Thyroid gland (tissue), 4 donors: ENCODE data around the gene CDC14A. TPM values are rescaled to one million over a fixed set of nuclear protein-coding genes. Genes with fewer than 3 reads are reported as not detected.
"Not testable (repeated sequence)": the region's sequence is repeated elsewhere in the genome, so short reads cannot be mapped to it uniquely, and the experiment has no call there.

Experiments used
- DNase-seq, 2 donors: peaks; one replicate each; pipeline ENCODE4 v3.0.0-alpha.2; 2019
- H3K27ac ChIP-seq, 3 donors: fragments of 200-600 bp; sonication (generic); 1 replicate in 2 of 3; 2 replicates in 1 of 3; pipeline ENCODE4 v1.5.1; 2016 to 2019; ENCODE audit warnings: mild to moderate bottlenecking in 1 of 3, moderate library complexity in 1 of 3
- H3K27me3 ChIP-seq: fragments of 200-600 bp; sonication (generic); one replicate; pipeline ENCODE4 v1.5.1; 2019
- H3K36me3 ChIP-seq, 2 donors: fragments of 200-600 bp; sonication (generic); one replicate each; pipeline ENCODE4 v1.5.1; 2016 to 2019
- H3K4me1 ChIP-seq, 2 donors: fragments of 200-600 bp; sonication (generic); one replicate each; pipeline ENCODE4 v1.5.1; 2017 to 2019
- H3K4me3 ChIP-seq, 3 donors: fragments of 200-600 bp; sonication (generic); replicated peaks in 1 of 3; 1 replicate in 2 of 3; 2 replicates in 1 of 3; pipeline ENCODE4 v1.5.1; 2016; ENCODE audit warnings: mild to moderate bottlenecking in 1 of 3
- H3K9me3 ChIP-seq: fragments of 200-600 bp; sonication (generic); one replicate; pipeline ENCODE4 v1.5.1; 2017
- CTCF ChIP-seq, 6 experiments: fragments of 200-600 bp in 3 of 6; fragments of 450-650 bp in 3 of 6; sonication (generic) in 3 of 6; IDR thresholded peaks; one replicate each; pipeline ENCODE4 v1.5.1; 2016 to 2019; ENCODE audit warnings: antibody characterized with exemption in 6 of 6, mild to moderate bottlenecking in 2 of 6, inconsistent platforms in 1 of 6, moderate library complexity in 1 of 6
- POLR2A ChIP-seq, 2 donors: fragments of 450-650 bp; IDR thresholded peaks; one replicate each; pipeline ENCODE4 v1.6.1; 2017; ENCODE audit warnings: antibody characterized with exemption in 2 of 2, mild to moderate bottlenecking in 2 of 2, moderate library complexity in 1 of 2
- WGBS, 2 donors: methylation state at CpG; one replicate each; pipeline ENCODE4 v1.1.5; 2017; 5-methylcytosine and 5-hydroxymethylcytosine counted together
- intact Hi-C: fragments of 100-400 bp; cut with DNase I; formaldehyde crosslinking; loops from one replicate; pipeline ENCODE4 v1.15.1; 2023
- total RNA-seq, 4 donors: library from RNA; depleted of rRNA; stranded (reverse); fragments of >200 nt; gene quantifications; one replicate each; pipeline ENCODE4 v1.2.3, GENCODE V29; 2016

CDC14A gene
- total RNA-seq, 4 donors from 2014 or later = 17.1 to 32.8 (median 28.0) TPM

- no peak for DNase-seq
- intact Hi-C loops = no loop called here
- no peak overlapping the region for H3K27ac ChIP-seq
These were observed 45.4 kb downstream of the CDC14A start for GRCh38 chr1:100397681-100398080.

GRCh38 chr1:100398648-100399047 lies 46.3 kb downstream of the CDC14A start:
- Histone ChIP-seq H3K4me3 (no peak overlapping the region), H3K27ac (no peak overlapping the region), H3K4me1 (no peaks in the 10 kb centered on the region), H3K27me3 (no peaks in the 10 kb centered on the region), H3K9me3 (no peaks in the 10 kb centered on the region), H3K36me3 (no peaks in the 10 kb centered on the region)
- WGBS, 2 donors = 90 to 94% methylated on average over 2 of the region's 2 CpGs
- intact Hi-C loops = no loop called here
- DNase-seq = no peak
- TF ChIP-seq POLR2A (IDR thresholded peaks at IDR 0.05) (no peak), CTCF (IDR thresholded peaks at IDR 0.05) (no peak)

More at GRCh38 chr1:100397681-100398080, 45.4 kb downstream of the CDC14A start:
- Histone ChIP-seq H3K36me3 (no peaks in the 10 kb centered on the region), H3K4me1 (no peaks in the 10 kb centered on the region), H3K9me3 (no peaks in the 10 kb centered on the region), H3K4me3 (no peak overlapping the region), H3K27me3 (no peaks in the 10 kb centered on the region)
- TF ChIP-seq CTCF (IDR thresholded peaks at IDR 0.05) (no peak), POLR2A (IDR thresholded peaks at IDR 0.05) (no peak)

- H3K36me3 ChIP-seq = no peaks in the 10 kb centered on the region
- intact Hi-C loops = no loop called here
- 65 to 67% methylated on average over 2 of the region's 2 CpGs for WGBS, 2 donors
These were observed 48.1 kb downstream of the CDC14A start for GRCh38 chr1:100400404-100400803.

GRCh38 chr1:100404821-100405220 lies 52.5 kb downstream of the CDC14A start:
- H3K27me3 ChIP-seq = no peaks in the 10 kb centered on the region
- no peaks in the 10 kb centered on the region for H3K36me3 ChIP-seq
- DNase-seq = no peak
- TF ChIP-seq POLR2A (IDR thresholded peaks at IDR 0.05) (no peak), CTCF (IDR thresholded peaks at IDR 0.05) (no peak)
- no peaks in the 10 kb centered on the region for H3K4me1 ChIP-seq
- no peaks in the 10 kb centered on the region for H3K9me3 ChIP-seq
- intact Hi-C loops = no loop called here
- no peak overlapping the region for H3K27ac ChIP-seq
- H3K4me3 ChIP-seq = no peak overlapping the region
- WGBS, 2 donors = 88 to 91% methylated on average over 2 of the region's 2 CpGs

More at GRCh38 chr1:100400404-100400803, 48.1 kb downstream of the CDC14A start:
- TF ChIP-seq CTCF (IDR thresholded peaks at IDR 0.05) = no peak
- H3K4me1 ChIP-seq = no peaks in the 10 kb centered on the region
- no peak for DNase-seq
- H3K4me3 ChIP-seq = no peak overlapping the region
- H3K27me3 ChIP-seq = no peaks in the 10 kb centered on the region
- no peaks in the 10 kb centered on the region for H3K9me3 ChIP-seq
- H3K27ac ChIP-seq = peak overlapping the region in 1 of 3 donors; percentile 26

- 93 to 97% methylated on average over 5 of the region's 5 CpGs for WGBS, 2 donors
- H3K27ac ChIP-seq, H3K27me3 ChIP-seq, H3K4me1 ChIP-seq, intact Hi-C loops, DNase-seq, H3K4me3 ChIP-seq, H3K36me3 ChIP-seq, H3K9me3 ChIP-seq: not testable (repeated sequence)
These were observed 53.6 kb downstream of the CDC14A start for GRCh38 chr1:100405902-100406301.

GRCh38 chr1:100407390-100407789 lies 55.1 kb downstream of the CDC14A start:
- H3K27me3 ChIP-seq, H3K4me1 ChIP-seq, H3K36me3 ChIP-seq, DNase-seq, intact Hi-C loops, H3K9me3 ChIP-seq, H3K27ac ChIP-seq, H3K4me3 ChIP-seq: not testable (repeated sequence)
- WGBS, 2 donors = 97 to 98% methylated on average over 3 of the region's 3 CpGs
